ENCODE data around the gene TVP23C.

TVP23C gene

DNA sequence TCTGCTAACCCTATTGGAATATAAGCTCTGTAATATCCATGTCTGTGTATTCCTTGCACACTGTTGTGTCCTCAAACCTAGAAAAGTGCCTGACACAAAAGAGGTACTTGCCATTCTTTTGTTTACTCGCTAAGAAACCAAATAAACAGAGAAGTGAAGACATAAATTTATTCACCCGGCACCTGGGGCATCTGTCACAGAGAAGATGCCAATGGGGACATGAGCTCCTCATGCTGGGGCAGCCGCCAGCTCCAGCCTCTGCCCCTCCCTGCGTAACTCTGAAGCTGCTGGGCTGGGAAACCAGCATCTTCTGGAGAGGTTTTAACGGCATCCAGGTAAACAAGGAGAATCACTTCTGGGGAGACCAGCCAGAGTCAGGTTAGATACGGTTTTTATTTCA is 80.8 kb downstream of the TVP23C start:
- TF ChIP-seq, protein P1, sequence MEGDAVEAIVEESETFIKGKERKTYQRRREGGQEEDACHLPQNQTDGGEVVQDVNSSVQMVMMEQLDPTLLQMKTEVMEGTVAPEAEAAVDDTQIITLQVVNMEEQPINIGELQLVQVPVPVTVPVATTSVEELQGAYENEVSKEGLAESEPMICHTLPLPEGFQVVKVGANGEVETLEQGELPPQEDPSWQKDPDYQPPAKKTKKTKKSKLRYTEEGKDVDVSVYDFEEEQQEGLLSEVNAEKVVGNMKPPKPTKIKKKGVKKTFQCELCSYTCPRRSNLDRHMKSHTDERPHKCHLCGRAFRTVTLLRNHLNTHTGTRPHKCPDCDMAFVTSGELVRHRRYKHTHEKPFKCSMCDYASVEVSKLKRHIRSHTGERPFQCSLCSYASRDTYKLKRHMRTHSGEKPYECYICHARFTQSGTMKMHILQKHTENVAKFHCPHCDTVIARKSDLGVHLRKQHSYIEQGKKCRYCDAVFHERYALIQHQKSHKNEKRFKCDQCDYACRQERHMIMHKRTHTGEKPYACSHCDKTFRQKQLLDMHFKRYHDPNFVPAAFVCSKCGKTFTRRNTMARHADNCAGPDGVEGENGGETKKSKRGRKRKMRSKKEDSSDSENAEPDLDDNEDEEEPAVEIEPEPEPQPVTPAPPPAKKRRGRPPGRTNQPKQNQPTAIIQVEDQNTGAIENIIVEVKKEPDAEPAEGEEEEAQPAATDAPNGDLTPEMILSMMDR (IDR thresholded peaks at IDR 0.05; ENCODE audit: extremely low read depth, insufficient read depth, missing control alignments), result no peak
- in situ Hi-C loops (cut with MboI; ENCODE audit: low pct_unique_long_range_greater_than_20kb, low sequenced_read_pairs, unreplicated experiment), result no loop called here
- DNase-seq (ENCODE audit: low spot score), result no peak

DNA sequence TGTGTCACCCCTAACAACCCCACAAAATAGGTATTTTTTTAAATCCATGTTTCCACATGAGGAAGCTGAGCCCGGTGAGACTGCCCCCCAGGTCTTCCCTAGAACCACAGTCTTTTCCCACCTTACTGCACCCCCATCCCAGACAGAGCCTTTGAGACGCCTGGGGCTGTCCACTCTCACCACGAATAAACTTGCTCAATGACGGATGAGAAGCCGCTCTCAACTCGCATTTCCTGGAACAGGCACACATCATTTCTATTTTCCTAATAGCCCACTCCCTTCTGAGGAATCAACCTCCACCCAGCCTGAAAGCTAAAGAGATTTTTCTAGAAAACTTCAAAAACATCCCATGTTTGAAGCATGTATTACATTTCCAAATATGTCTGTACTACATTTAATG is 81.8 kb downstream of the TVP23C start:
- no peak for DNase-seq (ENCODE audit: low spot score)
- in situ Hi-C loops (cut with MboI; ENCODE audit: low pct_unique_long_range_greater_than_20kb, low sequenced_read_pairs, unreplicated experiment), result no loop called here
- TF ChIP-seq, protein P1 (IDR thresholded peaks at IDR 0.05; ENCODE audit: extremely low read depth, insufficient read depth, missing control alignments), result no peak

DNA sequence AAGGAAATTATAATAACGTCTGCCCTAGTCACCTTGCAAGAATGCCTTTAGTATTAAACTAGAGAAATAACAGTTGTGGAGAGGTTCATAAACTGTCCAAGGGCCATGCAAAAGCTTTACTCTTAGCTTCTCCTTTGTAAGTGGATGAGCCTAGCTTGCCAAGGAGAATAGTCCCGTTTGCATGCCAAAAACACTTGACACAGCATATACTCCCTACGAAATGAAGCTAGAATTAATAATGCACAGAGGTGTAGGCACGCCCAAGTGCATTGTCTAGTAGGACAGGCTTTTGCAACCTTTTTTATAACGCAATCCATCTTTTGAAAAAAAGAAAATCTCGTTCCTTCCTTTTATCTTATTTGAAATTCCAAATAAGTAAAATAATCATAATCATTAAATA is 83.1 kb downstream of the TVP23C start:
- TF ChIP-seq, protein P1 (IDR thresholded peaks at IDR 0.05; ENCODE audit: extremely low read depth, insufficient read depth, missing control alignments), result no peak
- in situ Hi-C loops (cut with MboI; ENCODE audit: low pct_unique_long_range_greater_than_20kb, low sequenced_read_pairs, unreplicated experiment), result no loop called here
- no peak for DNase-seq (ENCODE audit: low spot score)

DNA sequence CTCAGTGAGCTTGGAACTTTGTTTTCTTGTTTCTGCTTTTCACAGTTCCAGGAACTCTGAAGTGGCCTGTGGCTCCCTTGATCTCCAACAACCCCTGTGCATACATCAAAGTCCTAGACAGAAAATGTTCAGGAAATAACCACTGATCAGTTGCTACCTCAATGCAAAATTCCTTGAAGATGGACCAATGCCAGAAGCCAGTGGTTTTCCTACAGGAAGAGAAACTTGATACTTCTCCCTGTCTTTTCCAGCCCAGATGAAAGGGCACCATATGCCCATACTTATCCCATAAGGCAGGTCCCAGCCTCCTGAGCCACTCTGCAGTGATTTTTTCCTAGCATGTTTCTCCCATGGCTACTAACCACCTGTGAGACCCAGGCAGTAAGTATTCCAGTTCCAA is 83.6 kb downstream of the TVP23C start:
- DNase-seq (ENCODE audit: low spot score), result no peak
- TF ChIP-seq, protein P1 (IDR thresholded peaks at IDR 0.05; ENCODE audit: extremely low read depth, insufficient read depth, missing control alignments), result no peak
- in situ Hi-C loops (cut with MboI; ENCODE audit: low pct_unique_long_range_greater_than_20kb, low sequenced_read_pairs, unreplicated experiment), result no loop called here

DNA sequence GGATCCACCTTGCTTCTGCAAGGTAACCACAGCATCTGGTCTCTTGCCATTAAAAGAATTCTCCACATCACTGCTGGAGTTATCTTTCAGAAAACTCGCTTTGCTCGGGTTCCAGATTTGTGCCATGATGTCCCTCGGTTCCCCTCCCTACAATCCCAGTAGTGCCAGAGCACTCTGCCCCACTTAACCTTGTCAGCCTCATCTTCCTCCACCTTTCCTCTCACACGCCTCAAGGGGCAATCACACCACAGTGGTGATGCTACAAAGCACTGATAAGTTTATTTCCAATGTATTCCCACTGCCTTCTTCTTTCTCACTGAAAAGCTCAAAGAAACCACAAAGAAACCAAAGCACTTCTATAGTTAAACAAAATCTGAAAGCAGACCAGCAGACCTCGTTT is 84.4 kb downstream of the TVP23C start:
- in situ Hi-C loops (cut with MboI; ENCODE audit: low pct_unique_long_range_greater_than_20kb, low sequenced_read_pairs, unreplicated experiment), result no loop called here
- DNase-seq (ENCODE audit: low spot score), result no peak
- TF ChIP-seq, protein P1 (IDR thresholded peaks at IDR 0.05; ENCODE audit: extremely low read depth, insufficient read depth, missing control alignments), result no peak

DNA sequence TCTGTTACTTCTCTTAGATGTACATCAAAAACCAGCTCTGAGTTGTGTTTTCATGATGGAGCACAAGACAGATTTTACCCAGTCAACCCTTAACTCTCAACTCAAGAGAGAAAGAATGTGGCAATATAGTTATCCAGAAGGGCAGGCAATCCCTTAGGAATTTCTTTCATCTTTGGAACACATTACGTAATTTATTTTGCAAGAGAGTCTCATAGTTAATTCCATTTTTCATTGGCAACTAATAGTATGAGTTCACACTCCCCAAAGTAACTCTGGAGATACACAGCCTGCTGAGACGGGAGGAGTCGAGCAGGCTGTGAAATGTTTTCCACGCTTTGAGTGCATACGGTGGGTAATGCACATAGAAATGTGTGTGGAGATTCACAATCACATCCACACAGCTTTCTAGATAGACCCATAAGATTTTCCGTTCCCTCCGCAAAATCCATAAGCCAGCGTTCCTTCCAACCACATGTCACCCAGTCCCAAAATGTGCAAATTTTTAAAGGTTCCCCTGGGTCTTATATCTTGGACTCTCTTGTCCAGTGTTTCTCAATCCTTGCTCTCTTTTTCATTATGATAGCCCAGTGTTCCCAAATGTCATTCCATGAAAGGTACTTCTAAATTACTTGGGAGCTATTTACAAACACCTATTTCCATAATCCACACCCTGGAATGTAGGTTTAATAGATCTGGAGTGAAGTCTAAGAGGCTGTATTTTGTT is 87.5 kb downstream of the TVP23C start:
- in situ Hi-C loops (cut with MboI; ENCODE audit: low pct_unique_long_range_greater_than_20kb, low sequenced_read_pairs, unreplicated experiment), result no loop called here
- TF ChIP-seq, protein P1 (IDR thresholded peaks at IDR 0.05; ENCODE audit: extremely low read depth, insufficient read depth, missing control alignments), result no peak
- no peak for DNase-seq (ENCODE audit: low spot score)
